Fibroblast of lung (primary cell): ENCODE data around the gene CSF2RB. TPM values are rescaled to one million over a fixed set of nuclear protein-coding genes. Genes with fewer than 3 reads are reported as not detected.

Experiments
- DNase-seq, 2 donors: peaks; one replicate each; pipeline versions ENCODE4 v3.0.0 to v3.0.0-alpha.2; 2010; ENCODE audit warnings: low read depth in 2 of 2
- H2AFZ ChIP-seq: 2 replicates; pipeline ENCODE4 v1.5.1; 2012; ENCODE audit warnings: low read length, control low read depth, inconsistent platforms
- H3K27ac ChIP-seq: 2 replicates; pipeline ENCODE4 v1.5.1; 2011; ENCODE audit warnings: low read length, control low read depth; ENCODE audit not compliant: insufficient read depth
- H3K27me3 ChIP-seq: 2 replicates; pipeline ENCODE4 v1.5.1; 2011; ENCODE audit warnings: mild to moderate bottlenecking, low read length; ENCODE audit not compliant: control insufficient read depth, insufficient read depth
- H3K36me3 ChIP-seq: 2 replicates; pipeline ENCODE4 v1.5.1; 2011; ENCODE audit warnings: low read length; ENCODE audit not compliant: control insufficient read depth, insufficient read depth
- H3K4me1 ChIP-seq: 2 replicates; pipeline ENCODE4 v1.5.1; 2011; ENCODE audit warnings: low read length; ENCODE audit not compliant: control insufficient read depth, insufficient read depth; ENCODE audit errors: extremely low read depth
- H3K4me2 ChIP-seq: 2 replicates; pipeline ENCODE4 v1.5.1; 2011; ENCODE audit warnings: low read length, control low read depth; ENCODE audit not compliant: insufficient read depth; ENCODE audit errors: extremely low read depth
- H3K4me3 ChIP-seq, 4 experiments: fragments of 200-600 bp in 1 of 4; sonication (generic) in 1 of 4; replicated peaks in 1 of 4; 2 replicates each; pipeline ENCODE4 v1.5.1; 2011 to 2016; ENCODE audit warnings: low read length in 4 of 4, low read depth in 3 of 4, mild to moderate bottlenecking in 3 of 4, control low read depth in 2 of 4, inconsistent platforms in 1 of 4, mixed read lengths in 1 of 4; ENCODE audit not compliant: insufficient read depth in 1 of 4; ENCODE audit errors: control extremely low read depth in 1 of 4
- H3K79me2 ChIP-seq: 2 replicates; pipeline ENCODE4 v1.5.1; 2012; ENCODE audit warnings: mild to moderate bottlenecking, low read length, inconsistent platforms; ENCODE audit not compliant: control insufficient read depth, insufficient read depth
- H3K9ac ChIP-seq: 2 replicates; pipeline ENCODE4 v1.5.1; 2011; ENCODE audit warnings: mild to moderate bottlenecking, low read length, control low read depth; ENCODE audit not compliant: insufficient read depth
- H3K9me3 ChIP-seq: 2 replicates; pipeline ENCODE4 v1.5.1; 2012; ENCODE audit warnings: low read depth, low read length; ENCODE audit not compliant: control insufficient read depth, insufficient read depth
- H4K20me1 ChIP-seq: 2 replicates; pipeline ENCODE4 v1.5.1; 2011; ENCODE audit warnings: low read length; ENCODE audit not compliant: control insufficient read depth, insufficient read depth; ENCODE audit errors: extremely low read depth
- CTCF ChIP-seq, 2 donors: IDR thresholded peaks in 1 of 2; conservative IDR thresholded peaks in 1 of 2; 1 replicate in 1 of 2; 2 replicates in 1 of 2; pipeline ENCODE4 v1.5.1; 2011 to 2012; ENCODE audit warnings: low read length in 2 of 2, control low read depth in 1 of 2, inconsistent platforms in 1 of 2, low read depth in 1 of 2, mild to moderate bottlenecking in 1 of 2
- EZH2 ChIP-seq: IDR thresholded peaks from 2 replicates; pipeline ENCODE4 v1.5.1; 2012; ENCODE audit warnings: low read length, control low read depth, mild to moderate bottlenecking; ENCODE audit errors: missing control alignments
- polyA plus RNA-seq, 2 donors: library from polyadenylated mRNA; depleted of rRNA in 1 of 2; stranded (reverse) in 1 of 2; unstranded in 1 of 2; fragments of >200 nt; gene quantifications; 2 replicates each; pipeline ENCODE4 v1.2.1, GENCODE V29; 2011 to 2012; ENCODE audit warnings: missing spikeins in 1 of 2
- total RNA-seq: library from RNA; depleted of rRNA; stranded (reverse); fragments of >200 nt; gene quantifications from 2 replicates; pipeline ENCODE4 v1.2.1, GENCODE V29; 2014

Gene CSF2RB
- total and polyA plus RNA-seq, 2 donors (not counting 1 experiment from before 2014, with no cell fraction given): not detected

GRCh38 chr22:36982136-36982535 lies 68.7 kb downstream of the CSF2RB start:
- DNase-seq: no peak
- H3K79me2 ChIP-seq: no peaks in the 10 kb centered on the region
- no peaks in the 10 kb centered on the region for H4K20me1 ChIP-seq
- no peaks in the 10 kb centered on the region for H3K9me3 ChIP-seq
- no peaks in the 10 kb centered on the region for H3K4me1 ChIP-seq
- H3K4me2 ChIP-seq: no peak overlapping the region
- no peak overlapping the region for H2AFZ ChIP-seq
- TF ChIP-seq CTCF (conservative IDR thresholded peaks at IDR 0.05 in 1 of 2, IDR thresholded peaks at IDR 0.05 in 1 of 2; ENCODE audit: low read depth in 1 of 2, low read length in 2 of 2) (no peak), EZH2 (no peak)
- no peak overlapping the region for H3K4me3 ChIP-seq
- H3K27ac ChIP-seq: no peak overlapping the region
- no peaks in the 10 kb centered on the region for H3K27me3 ChIP-seq
- H3K36me3 ChIP-seq: no peaks in the 10 kb centered on the region
- H3K9ac ChIP-seq: no peak overlapping the region

GRCh38 chr22:36985211-36985889 lies 71.9 kb downstream of the CSF2RB start:
- H2AFZ ChIP-seq: no peak overlapping the region
- no peaks in the 10 kb centered on the region for H4K20me1 ChIP-seq
- no peak overlapping the region for H3K9ac ChIP-seq
- no peak for DNase-seq
- H3K4me1 ChIP-seq: no peaks in the 10 kb centered on the region
- H3K4me3 ChIP-seq: no peak overlapping the region
- H3K27ac ChIP-seq: no peak overlapping the region
- H3K27me3 ChIP-seq: no peaks in the 10 kb centered on the region
- TF ChIP-seq EZH2: no peak
- TF ChIP-seq CTCF (conservative IDR thresholded peaks at IDR 0.05 in 1 of 2, IDR thresholded peaks at IDR 0.05 in 1 of 2; ENCODE audit: low read depth in 1 of 2, low read length in 2 of 2): no peak
- H3K36me3 ChIP-seq: no peaks in the 10 kb centered on the region
- H3K9me3 ChIP-seq: no peaks in the 10 kb centered on the region
- no peak overlapping the region for H3K4me2 ChIP-seq
- no peaks in the 10 kb centered on the region for H3K79me2 ChIP-seq

GRCh38 chr22:36986242-36986821 lies 72.9 kb downstream of the CSF2RB start:
- H3K27ac ChIP-seq: no peak overlapping the region
- no peak overlapping the region for H2AFZ ChIP-seq
- DNase-seq: peak in 1 of 2 donors; percentile 18
- peaks cover 4% of the 10 kb centered on the region for H3K27me3 ChIP-seq
- H3K9me3 ChIP-seq: no peaks in the 10 kb centered on the region
- no peaks in the 10 kb centered on the region for H4K20me1 ChIP-seq
- H3K79me2 ChIP-seq: no peaks in the 10 kb centered on the region
- no peak overlapping the region for H3K9ac ChIP-seq
- H3K4me2 ChIP-seq: no peak overlapping the region
- no peaks in the 10 kb centered on the region for H3K4me1 ChIP-seq
- H3K4me3 ChIP-seq: no peak overlapping the region
- peak; percentile 58 to 81 for TF ChIP-seq CTCF (conservative IDR thresholded peaks at IDR 0.05 in 1 of 2, IDR thresholded peaks at IDR 0.05 in 1 of 2; ENCODE audit: low read depth in 1 of 2, low read length in 2 of 2)
- no peak for TF ChIP-seq EZH2
- H3K36me3 ChIP-seq: no peaks in the 10 kb centered on the region
